Activated CD4-positive, alpha-beta T cell treated with anti-CD3 and anti-CD28 coated beads, Interleukin-2, Interleukin-4, amounts not matched to agents 100 ng/mL and 50 ng/mL, durations not matched to agents 16 hours and 8 hours (primary cell): ENCODE results near the gene SMAD7.

Source experiments
- DNase-seq: peaks from one replicate; pipeline ENCODE4 v3.0.0-alpha.2; 2020; ENCODE audit warnings: low spot score

The SMAD7 gene

DNA sequence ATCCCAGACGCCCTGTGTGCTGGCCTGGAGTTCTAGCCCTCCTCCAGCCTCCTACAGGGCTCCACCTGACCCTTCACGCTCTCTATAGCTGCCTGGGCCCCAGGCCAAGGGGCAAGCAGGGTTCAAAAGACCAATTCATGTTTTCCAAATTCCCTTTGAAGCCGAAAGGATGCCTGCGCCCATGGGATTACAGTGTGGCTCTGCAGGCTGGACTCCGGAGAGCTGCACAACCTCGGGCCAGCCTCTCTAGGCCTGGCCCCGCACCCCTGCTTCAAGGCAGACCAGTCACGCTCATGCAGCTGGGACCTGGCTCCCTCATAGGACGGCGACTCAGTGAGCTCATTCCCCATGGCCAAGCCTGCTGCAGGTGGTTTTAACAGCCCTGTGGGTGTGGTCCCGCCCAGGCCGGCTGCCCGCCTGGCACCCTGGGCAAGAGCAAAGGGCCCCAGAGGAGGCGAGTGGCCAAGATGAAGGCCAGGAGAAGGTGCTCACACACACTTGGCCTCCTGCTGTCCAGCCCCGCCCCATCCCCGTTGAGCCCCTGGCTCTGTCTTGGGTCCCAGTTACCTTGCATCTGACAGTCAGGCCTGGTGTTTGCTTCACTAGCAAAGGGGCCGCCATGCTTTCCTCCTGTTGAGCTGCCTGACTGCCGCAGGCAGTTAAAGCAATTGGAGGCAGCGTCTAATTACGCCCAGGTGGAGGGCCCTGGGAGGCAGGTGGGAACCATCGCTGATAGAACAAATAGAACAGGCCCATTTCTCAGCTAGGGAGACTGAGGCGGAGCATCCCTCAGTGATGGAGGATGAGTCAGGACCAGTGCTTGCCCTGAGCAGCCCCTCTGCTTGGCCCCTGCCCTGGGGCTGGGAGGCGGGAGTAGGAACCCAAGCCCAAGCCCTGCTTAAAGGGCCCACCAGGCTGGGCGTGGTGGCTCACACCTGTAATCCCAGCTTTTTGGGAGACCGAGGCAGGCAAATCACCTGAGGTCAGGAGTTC, 56.9 kb downstream of the SMAD7 start:
- no peak for DNase-seq

- no peak for DNase-seq
Observed at GRCh38 chr18:48893061-48893607, 57.6 kb downstream of the SMAD7 start.

DNA sequence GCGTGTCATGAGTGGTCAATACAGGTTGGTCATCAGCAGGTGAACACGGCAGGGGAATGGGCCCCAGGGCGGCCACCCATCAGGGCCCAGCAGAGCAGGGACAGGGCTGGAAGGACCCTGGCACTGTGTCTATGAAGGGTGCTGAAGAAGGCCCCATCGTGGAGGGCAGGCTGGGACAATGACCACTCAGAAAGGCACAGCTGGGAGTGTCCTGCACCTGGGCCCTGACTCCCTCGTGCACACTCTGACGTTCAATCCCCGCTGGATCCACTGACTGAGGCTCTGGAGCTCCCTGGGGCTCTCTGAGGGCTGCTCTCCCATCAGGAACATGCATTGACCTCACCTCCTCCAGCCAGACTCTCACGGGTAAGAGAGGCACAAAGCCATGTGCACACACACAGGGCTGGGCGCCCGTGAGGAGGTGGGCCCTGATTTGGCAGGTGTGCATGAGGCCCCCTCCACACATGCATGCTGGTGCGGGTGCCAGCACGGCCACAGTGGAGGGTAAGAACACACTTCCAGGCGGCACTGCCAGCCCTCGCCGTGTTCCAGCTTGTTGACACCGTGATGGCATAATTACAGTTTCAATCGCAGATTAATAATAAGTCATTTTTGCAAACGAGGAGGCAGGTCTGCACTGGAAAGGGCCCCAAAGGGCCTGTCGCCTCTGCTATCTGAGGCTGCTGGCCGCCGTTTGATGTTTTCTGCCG, 58.5 kb downstream of the SMAD7 start:
- no peak for DNase-seq

DNA sequence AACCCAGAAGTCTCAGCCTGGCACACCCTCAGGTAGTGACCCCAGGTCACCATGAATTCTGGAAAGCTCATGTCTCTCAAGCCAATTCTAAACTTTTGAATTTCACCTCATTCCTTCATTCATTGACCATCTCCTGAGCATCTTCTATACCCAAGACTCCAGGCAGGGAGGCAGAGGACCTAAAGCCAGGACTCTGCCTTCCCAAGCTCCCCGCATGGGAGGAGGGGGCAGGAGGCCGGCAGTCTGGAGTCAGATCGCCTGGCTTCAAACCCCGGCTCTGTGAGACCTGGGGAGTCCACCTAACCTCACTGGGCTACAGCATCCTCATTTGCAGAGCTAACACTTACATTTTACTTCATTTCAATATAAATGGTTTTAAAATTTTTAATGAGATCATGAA, 59.0 kb downstream of the SMAD7 start:
- DNase-seq, result no peak

DNA sequence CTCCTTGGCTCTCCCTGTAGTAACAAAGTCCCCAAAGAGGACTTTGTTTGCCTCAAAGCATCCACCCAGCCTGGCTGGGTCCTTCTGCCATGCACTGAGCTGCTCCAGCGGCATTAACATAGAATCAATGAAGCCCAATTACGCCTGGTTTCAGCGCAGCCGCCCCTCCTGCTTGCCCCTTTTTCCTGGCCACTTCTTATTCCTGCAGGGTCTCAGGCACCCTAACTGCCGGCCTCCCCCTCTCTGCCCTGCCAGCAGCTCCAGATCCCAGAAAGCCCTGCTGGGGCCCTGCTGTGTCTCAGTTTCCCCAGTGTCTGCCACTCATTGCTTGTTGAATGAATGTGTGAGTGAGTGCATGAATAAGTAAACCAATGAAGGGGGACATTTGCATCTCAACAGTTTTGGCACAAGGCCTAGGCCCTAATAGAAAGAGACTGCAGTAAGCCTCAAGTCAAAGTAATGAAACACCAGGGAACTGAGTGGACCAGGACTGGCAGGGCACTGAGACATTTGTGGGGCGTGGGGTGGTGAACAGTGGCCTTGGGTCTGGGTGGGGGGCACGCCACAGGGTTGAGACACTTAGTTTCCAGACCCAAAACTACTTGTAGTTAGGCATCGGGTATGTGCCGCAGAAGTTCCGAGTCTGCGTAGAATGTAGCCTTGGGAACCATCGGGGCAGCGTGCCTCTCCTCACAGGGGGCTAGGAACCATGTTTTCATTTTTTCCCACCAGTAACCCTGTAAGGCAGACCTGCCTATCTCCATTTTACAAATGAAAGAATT, 60.6 kb downstream of the SMAD7 start:
- DNase-seq, result no peak

GRCh38 chr18:48889115-48889941, 61.4 kb downstream of the SMAD7 start:
- DNase-seq, result no peak

DNA sequence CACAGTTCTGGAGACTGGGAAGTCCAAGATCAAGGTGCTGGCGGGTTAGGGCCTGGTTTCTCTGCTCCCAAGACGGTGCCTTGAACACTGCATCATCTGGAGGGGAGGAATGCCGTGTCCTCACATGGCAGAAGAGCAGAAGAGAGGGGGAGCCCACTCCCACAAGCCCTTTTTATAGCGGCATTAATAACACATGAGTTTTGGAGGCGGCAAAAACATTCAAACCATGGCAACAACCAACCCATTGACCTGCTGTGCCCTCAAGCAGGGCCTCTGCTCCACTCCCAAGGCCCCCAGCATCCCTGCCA, 62.0 kb downstream of the SMAD7 start:
- no peak for DNase-seq

- no peak for DNase-seq
Observed at GRCh38 chr18:48887905-48888772, 62.6 kb downstream of the SMAD7 start.

- DNase-seq, result no peak
Observed at GRCh38 chr18:48887294-48887904, 63.4 kb downstream of the SMAD7 start.

DNA sequence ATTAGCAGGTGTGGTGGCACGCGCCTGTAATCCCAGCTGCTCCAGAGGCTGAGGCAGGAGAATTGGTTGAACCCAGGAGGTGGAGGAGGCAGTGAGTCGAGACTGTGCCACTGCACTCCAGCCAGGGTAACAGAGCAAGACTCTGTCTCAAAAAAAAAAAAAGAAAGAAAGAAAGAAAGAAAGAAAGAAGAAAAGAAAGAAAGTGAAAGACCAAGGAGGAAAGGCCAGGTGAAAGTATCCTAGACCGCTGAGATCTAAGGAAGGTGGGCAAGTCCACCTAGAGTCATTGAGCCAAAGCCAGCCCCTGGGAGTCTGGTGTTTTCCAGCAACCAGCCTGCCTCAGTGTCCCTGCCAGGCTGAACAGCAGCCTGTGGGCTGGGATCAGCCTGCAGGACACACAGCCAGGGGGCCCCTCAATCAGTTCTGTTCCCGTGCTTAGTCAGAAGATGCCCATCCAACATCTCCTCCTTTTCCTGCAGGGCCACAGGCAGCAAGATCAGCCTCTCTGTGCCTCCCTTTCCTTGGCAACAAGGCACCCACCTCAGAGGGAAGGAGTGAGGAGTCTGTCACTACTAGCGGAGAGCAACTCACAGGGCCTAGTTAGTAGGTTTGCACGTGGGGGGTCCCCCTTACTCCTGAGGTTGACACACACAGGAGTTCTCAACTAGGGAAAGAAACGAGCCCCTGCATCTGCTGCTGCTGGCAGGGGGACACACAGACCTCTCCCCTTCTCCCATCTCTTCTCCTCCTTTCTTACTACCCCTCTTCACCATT, 64.1 kb downstream of the SMAD7 start:
- DNase-seq, result no peak

DNA sequence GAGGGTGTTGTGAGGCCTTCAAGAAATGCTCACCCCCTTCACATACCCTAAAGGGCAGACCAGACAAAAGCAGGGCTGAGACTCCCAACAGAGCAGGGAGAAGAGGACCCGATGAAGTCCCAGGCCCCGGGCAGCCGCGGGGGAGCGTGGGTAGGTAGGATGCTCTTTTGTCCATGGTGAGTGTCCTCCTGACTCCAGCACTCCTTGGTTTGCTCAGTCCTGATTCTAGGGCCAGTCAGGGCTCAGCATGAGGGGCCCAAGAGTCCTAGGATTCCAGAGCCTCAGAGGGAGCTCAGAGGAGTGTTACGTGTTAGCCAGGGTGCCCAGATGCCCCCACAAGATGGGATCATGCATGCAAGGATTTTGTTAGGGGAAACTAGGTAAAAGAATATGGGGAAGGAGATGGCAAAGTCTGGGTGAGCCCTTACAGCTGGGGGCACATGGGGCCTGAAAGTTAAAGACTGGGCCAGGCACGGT, 64.8 kb downstream of the SMAD7 start:
- no peak for DNase-seq

DNA sequence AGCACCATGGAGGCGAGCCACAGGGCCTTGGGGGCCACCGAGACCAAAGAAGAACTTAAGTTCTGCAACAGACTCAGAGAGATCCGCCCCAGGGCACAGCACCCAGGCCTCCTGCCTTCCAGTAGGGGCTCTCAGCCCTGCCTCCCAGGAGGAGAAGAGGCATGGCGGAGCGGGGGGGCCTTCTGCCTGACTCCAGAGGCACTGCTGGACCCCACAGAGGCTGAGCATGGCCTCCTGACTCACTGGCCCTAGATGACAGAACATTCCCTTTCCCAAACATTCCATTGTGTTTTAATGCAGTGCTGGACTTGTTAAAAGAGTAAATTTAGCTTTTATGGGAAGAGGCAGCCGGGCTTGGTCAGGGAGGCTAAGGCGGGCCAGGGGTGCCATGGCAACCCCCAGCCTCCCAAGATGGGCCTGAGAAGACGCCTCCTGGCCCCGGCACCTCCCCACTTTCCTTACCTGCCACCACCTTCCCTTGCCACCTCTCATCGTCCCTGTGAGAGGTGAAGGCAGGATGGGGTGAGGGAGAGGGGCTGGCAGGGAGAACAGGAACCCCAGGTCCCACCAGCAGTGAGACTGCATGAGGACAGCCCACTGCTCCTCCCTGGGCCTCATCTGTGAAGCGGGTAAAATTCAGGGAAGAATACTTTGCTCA, 65.4 kb downstream of the SMAD7 start:
- no peak for DNase-seq

- no peak for DNase-seq
Observed at GRCh38 chr18:48884771-48885170, 66.0 kb downstream of the SMAD7 start.

GRCh38 chr18:48884306-48884705, 66.5 kb downstream of the SMAD7 start:
- no peak for DNase-seq

- DNase-seq, result no peak
Observed at GRCh38 chr18:48882379-48882778, 68.4 kb downstream of the SMAD7 start.

GRCh38 chr18:48880931-48881330, 69.8 kb downstream of the SMAD7 start:
- DNase-seq, result no peak

DNA sequence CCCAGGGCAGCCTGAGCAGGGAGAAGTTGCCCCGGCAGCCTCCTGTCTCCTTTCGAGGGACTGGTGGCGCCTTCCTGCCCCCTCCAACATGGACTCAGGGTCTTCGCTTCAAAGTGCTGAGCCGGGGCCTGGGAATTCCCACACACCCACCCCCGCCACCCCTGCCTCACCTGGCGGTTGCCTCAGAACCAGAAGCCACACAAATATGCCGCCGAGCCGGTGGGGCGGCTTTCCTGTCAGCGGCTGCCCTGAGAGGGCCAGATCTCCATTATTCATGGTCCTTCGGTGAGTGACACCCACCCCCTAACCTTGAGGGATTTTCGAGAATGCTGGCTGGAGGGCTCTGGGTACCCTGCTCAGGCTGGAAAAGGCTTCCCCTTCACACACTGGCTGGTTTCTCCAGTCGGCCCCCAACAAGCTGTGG, 71.7 kb downstream of the SMAD7 start:
- DNase-seq, result no peak

- DNase-seq, result no peak
Observed at GRCh38 chr18:48878471-48878870, 72.3 kb downstream of the SMAD7 start.
